Colon (tissue), 2 donors: ENCODE measurements around the gene NQO1.
"Not testable (repeated sequence)": the region's sequence is repeated elsewhere in the genome, so short reads cannot be mapped to it uniquely, and the experiment has no call there.

Experiments used
- FAIRE-seq: peaks from 2 replicates; lab custom pipeline; 2012; peaks lifted over from hg19 to GRCh38; lab: Jason Lieb, UNC
- donor health status: control.
- donor health status: control.

NQO1 gene

GRCh38 chr16:69741951-69742904, 15.9 kb upstream of the NQO1 start:
- FAIRE-seq = no peak

GRCh38 chr16:69741519-69741918, 15.2 kb upstream of the NQO1 start:
- FAIRE-seq = no peak

GRCh38 chr16:69732101-69732500, 5.7 kb upstream of the NQO1 start:
- no peak for FAIRE-seq

- FAIRE-seq = not testable (repeated sequence)
These were observed 4.9 kb upstream of the NQO1 start for GRCh38 chr16:69731280-69731679.

GRCh38 chr16:69729030-69729429, 2.7 kb upstream of the NQO1 start:
- FAIRE-seq = not testable (repeated sequence)

- FAIRE-seq = no peak
These were observed 1.5 kb upstream of the NQO1 start for GRCh38 chr16:69727916-69728270.

- FAIRE-seq = no peak
These were observed 664 bp downstream of the NQO1 start for GRCh38 chr16:69725480-69726312.

GRCh38 chr16:69724981-69725479, 1.3 kb downstream of the NQO1 start:
- FAIRE-seq = no peak

GRCh38 chr16:69724414-69724873, 1.9 kb downstream of the NQO1 start:
- no peak for FAIRE-seq

GRCh38 chr16:69721441-69721957, 4.9 kb downstream of the NQO1 start:
- FAIRE-seq = no peak

GRCh38 chr16:69720822-69721430, 5.4 kb downstream of the NQO1 start:
- no peak for FAIRE-seq

GRCh38 chr16:69718111-69718764, 8.1 kb downstream of the NQO1 start:
- FAIRE-seq = no peak

- no peak for FAIRE-seq
These were observed 9.3 kb downstream of the NQO1 start for GRCh38 chr16:69717066-69717465.

- FAIRE-seq = no peak
These were observed 13.3 kb downstream of the NQO1 start for GRCh38 chr16:69712914-69713581.

GRCh38 chr16:69712277-69712676, 14.1 kb downstream of the NQO1 start:
- no peak for FAIRE-seq

GRCh38 chr16:69711115-69711740, 15.1 kb downstream of the NQO1 start:
- no peak for FAIRE-seq

GRCh38 chr16:69709456-69710084, 16.8 kb downstream of the NQO1 start:
- no peak for FAIRE-seq

GRCh38 chr16:69707920-69708683, 18.3 kb downstream of the NQO1 start:
- FAIRE-seq = no peak

GRCh38 chr16:69706975-69707340, 19.4 kb downstream of the NQO1 start:
- no peak for FAIRE-seq
